GM21360 (cell line): Measurements from ENCODE around the gene CXorf49B.

Experiments used
- ATAC-seq: cut with Tn5 transposase; IDR thresholded peaks from one replicate; pipeline ENCODE4 v1.9.1; 2021; ENCODE audit warnings: mild to moderate bottlenecking, moderate library complexity; ENCODE audit not compliant: unreplicated experiment

Gene CXorf49B

DNA sequence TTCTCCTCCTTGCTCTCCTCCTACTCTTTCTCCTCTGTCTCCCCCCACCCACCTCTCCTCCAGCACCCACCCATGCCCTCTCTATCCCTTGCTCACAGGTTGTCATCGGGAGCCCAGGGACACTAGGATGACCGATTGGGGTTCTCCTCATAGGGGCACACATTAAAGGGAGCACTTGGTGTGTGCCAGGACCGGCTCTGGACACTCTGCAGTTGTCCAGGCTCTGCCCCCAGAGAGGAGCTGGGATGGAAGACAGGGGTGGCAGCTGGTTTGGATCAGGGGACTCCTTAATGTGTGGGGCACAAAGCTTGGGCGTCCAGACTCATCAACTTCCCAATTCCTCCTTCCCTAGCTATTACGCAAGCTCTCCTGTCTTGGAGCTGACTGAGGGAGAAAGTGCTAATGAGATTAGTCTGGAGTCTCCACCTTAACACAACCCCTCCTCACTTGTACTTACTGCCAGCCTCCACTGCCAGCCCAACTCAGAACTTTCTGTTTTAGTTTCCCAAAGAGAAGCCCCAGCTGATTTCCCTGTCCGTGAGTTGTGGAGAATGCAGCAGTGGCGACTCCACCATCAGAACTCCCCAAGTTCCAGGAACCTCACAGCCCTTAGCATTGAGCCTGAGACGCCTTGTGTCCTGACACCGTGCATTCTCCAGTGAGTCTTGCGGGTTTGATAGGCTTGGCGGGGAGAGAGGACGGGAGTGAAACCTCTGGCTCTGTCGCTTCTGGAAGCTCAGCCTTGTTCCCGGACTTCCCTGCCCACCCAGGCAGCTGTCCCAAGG lies 52.2 kb downstream of the CXorf49B start:
- ATAC-seq: no peak

- no peak for ATAC-seq
Measured at GRCh38 chrX:71815906-71816156, 52.7 kb downstream of the CXorf49B start.
